Right lobe of liver (tissue), 6 donors: ENCODE measurements around the gene RRM1. TPM values are rescaled to one million over a fixed set of nuclear protein-coding genes. Genes with fewer than 3 reads are reported as not detected.
A peak's percentile ranks its signal among the peaks of the same experiment; 100 is the strongest.

Experiments
- ATAC-seq, 4 donors: fragments of 200-7000 bp; cut with Tn5 transposase; one replicate each; pipeline ENCODE4 v1.9.1; 2020; ENCODE audit warnings: mild to moderate bottlenecking in 4 of 4, moderate library complexity in 4 of 4
- DNase-seq, 3 donors: peaks; one replicate each; pipeline ENCODE4 v3.0.0-alpha.2; 2020
- H3K27ac ChIP-seq, 3 donors: fragments of 200-600 bp; one replicate each; pipeline ENCODE4 v1.8.0; 2022
- H3K27me3 ChIP-seq, 2 donors: fragments of 200-600 bp; one replicate each; pipeline ENCODE4 v1.8.0; 2022
- H3K36me3 ChIP-seq, 4 donors: fragments of 200-600 bp; sonication (generic) in 1 of 4; one replicate each; pipeline versions ENCODE4 v1.5.1 to v1.8.0; 2017 to 2022; ENCODE audit warnings: control low read depth in 1 of 4
- H3K4me1 ChIP-seq, 4 donors: fragments of 200-600 bp; sonication (generic) in 1 of 4; one replicate each; pipeline versions ENCODE4 v1.5.1 to v1.8.0; 2017 to 2022; ENCODE audit warnings: control low read depth in 1 of 4
- H3K4me3 ChIP-seq, 3 donors: fragments of 200-600 bp; one replicate each; pipeline ENCODE4 v1.8.0; 2022
- H3K9me3 ChIP-seq, 4 donors: fragments of 200-600 bp; sonication (generic) in 1 of 4; one replicate each; pipeline versions ENCODE4 v1.5.1 to v1.8.0; 2017 to 2022; ENCODE audit warnings: control low read depth in 1 of 4
- POLR2A ChIP-seq: fragments of 450-650 bp; IDR thresholded peaks from one replicate; pipeline ENCODE4 v1.6.1; 2017; ENCODE audit warnings: antibody characterized with exemption, mild to moderate bottlenecking
- WGBS: methylation state at CpG from one replicate; pipeline ENCODE4 v1.1.6; 2018; ENCODE audit warnings: low coverage, low lambda C conversion rate; ENCODE audit not compliant: insufficient coverage; ENCODE audit errors: missing lambda C conversion rate; 5-methylcytosine and 5-hydroxymethylcytosine counted together
- intact Hi-C, 2 donors: fragments of 100-400 bp; cut with DNase I; formaldehyde crosslinking; loops; one replicate each; pipeline versions ENCODE4 v1.11.2 to v1.14.1; 2022
- long read RNA-seq: library from polyadenylated mRNA; unstranded; transcript quantifications from one replicate; pipeline ENCODE4 v2.0.0, GENCODE V29; 2019
- total RNA-seq, 6 experiments: library from RNA; depleted of rRNA in 2 of 6; stranded (reverse); fragments of >200 nt in 2 of 6; fragmentation: NEBNext Ultra II Directional in 3 of 6; extraction: Animal tissue kit (Norgen Biotek cat#: 25700) in 3 of 6; gene quantifications; one replicate each; pipeline versions ENCODE4 v1.1.0 to v1.2.4, GENCODE V29; 2016 to 2023
- TF ChIP-seq, protein P1 (sequence below), 4 donors: fragments of 200-600 bp in 3 of 4; fragments of 450-650 bp in 1 of 4; IDR thresholded peaks; one replicate each; pipeline versions ENCODE4 v1.5.1 to v1.8.0; 2016 to 2022; ENCODE audit warnings: antibody characterized with exemption in 4 of 4, mild to moderate bottlenecking in 2 of 4
- donor health status: DM: no; HTN: yes; CAD: no.
- donor health status: DM: no; HTN: no; CAD: no.
- donor health status: DM: no; HTN: no; CAD: no.
- donor health status: DM: no; HTN: yes; CAD: no.
- donor health status: DM: no; HTN: yes; CAD: no.

Gene RRM1
- total RNA-seq: 10 to 100 TPM; 14.0 to 24.3 (median 16.7) TPM
- long read RNA-seq, partial matches to known transcripts: 1 of 2 reads
- long read RNA-seq, other reads (novel, unspliced or antisense): 1 of 2 reads

DNA sequence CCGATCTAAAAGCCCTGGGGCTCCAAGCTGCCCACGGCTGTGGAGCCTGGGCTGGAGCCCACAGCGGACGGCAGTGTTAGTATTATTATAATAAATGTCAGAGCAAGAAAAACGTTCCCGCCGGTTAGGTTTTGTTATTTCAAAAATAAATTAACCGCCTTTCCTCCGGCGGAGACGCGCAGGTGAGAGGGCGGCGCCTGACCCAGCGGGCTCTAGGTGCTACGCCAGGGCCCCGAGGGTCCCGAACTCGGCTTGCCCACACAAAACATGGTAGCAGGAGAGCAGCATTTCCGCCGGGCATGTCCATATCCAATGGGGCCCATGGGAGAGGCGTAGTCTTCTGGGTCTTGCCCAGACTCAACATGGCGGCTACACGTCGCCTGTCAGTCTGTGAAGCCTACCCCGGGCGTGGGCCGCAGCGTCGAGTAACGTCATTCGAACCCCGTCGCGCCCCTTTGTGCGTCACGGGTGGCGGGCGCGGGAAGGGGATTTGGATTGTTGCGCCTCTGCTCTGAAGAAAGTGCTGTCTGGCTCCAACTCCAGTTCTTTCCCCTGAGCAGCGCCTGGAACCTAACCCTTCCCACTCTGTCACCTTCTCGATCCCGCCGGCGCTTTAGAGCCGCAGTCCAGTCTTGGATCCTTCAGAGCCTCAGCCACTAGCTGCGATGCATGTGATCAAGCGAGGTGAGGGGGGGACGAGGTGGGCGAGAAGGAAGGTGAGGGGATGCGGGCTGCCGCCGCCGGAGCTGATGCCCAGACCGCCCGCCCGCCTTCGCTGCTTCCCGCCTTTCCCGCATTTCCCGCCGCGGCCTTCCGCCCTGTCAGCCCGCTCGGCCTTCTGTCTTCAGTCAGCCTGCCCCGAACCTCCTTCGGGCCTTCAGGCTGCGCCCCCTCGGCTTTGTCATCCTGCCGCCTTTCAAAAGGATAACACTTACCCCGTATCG is at the start of gene RRM1:
TSS of gene RRM1 (plus strand) at position 452 of the 944 bp plus-strand sequence. CDS start at position 666, 214 bp downstream.
- intact Hi-C loops: no loop called here
- WGBS: under 1% methylated on average over 61 of the region's 74 CpGs
- peak within 1 kb of the TSS; percentile 76 to 92 (median 87) for H3K27ac ChIP-seq
- no peaks in the 10 kb centered on the region for H3K9me3 ChIP-seq
- TF ChIP-seq, protein P1, sequence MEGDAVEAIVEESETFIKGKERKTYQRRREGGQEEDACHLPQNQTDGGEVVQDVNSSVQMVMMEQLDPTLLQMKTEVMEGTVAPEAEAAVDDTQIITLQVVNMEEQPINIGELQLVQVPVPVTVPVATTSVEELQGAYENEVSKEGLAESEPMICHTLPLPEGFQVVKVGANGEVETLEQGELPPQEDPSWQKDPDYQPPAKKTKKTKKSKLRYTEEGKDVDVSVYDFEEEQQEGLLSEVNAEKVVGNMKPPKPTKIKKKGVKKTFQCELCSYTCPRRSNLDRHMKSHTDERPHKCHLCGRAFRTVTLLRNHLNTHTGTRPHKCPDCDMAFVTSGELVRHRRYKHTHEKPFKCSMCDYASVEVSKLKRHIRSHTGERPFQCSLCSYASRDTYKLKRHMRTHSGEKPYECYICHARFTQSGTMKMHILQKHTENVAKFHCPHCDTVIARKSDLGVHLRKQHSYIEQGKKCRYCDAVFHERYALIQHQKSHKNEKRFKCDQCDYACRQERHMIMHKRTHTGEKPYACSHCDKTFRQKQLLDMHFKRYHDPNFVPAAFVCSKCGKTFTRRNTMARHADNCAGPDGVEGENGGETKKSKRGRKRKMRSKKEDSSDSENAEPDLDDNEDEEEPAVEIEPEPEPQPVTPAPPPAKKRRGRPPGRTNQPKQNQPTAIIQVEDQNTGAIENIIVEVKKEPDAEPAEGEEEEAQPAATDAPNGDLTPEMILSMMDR (IDR thresholded peaks at IDR 0.05): no peak
- TF ChIP-seq POLR2A: peak; percentile 56
- DNase-seq (peak; percentile 92 to 95 (median 94)), ATAC-seq (peak; percentile 95 to 99 (median 98))
- H3K36me3 ChIP-seq: no peaks in the 10 kb centered on the region
- H3K4me1 ChIP-seq: peaks cover 0 to 10% (median 1%) of the 10 kb centered on the region in 4 donors
- no peaks in the 10 kb centered on the region for H3K27me3 ChIP-seq
- peak within 1 kb of the TSS; percentile 72 to 81 (median 80) for H3K4me3 ChIP-seq

DNA sequence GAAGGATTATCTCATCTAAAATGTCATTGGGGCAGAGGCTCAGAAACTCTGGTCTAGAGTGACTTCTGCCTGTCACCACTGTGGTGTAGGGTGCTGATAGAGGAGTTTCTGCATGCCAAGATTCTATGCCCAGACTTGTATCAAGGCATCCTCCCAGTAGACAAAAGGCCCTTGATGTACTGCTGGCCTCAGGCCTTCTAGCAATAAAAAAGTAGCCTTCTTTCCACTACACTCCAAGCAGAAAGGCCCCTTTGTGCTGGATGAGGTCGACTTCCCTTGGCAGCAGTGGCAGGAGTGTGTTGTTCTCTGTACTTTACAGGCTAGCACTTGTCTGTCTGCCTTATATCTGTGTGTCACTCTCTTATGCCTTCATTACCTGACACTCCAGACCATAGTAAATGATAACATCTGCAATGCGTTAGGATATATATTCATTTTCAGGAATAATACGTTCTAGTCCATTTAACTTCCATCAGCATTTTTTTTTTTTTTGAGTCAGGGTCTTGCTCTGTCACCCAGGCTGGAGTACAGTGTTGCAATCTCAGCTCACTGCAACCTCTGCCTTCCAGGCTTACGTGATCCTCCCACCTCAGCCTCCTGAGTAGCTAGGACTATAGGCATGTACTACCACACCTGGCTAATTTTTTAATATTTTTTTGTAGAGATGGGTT is 49.5 kb upstream of the RRM1 start:
- 55% methylated on average over 4 of the region's 4 CpGs for WGBS
- Histone ChIP-seq H3K9me3 (no peaks in the 10 kb centered on the region), H3K27me3 (no peaks in the 10 kb centered on the region), H3K4me1 (peaks cover 0 to 23% (median 7%) of the 10 kb centered on the region in 4 donors), H3K36me3 (no peaks in the 10 kb centered on the region), H3K4me3 (no peak overlapping the region), H3K27ac (peak overlapping the region in 2 of 3 donors; percentile 5 to 51)
- intact Hi-C loops: no loop called here
- ATAC-seq: no peak
- DNase-seq: no peak
- TF ChIP-seq, protein P1 (IDR thresholded peaks at IDR 0.05): no peak
- no peak for TF ChIP-seq POLR2A

DNA sequence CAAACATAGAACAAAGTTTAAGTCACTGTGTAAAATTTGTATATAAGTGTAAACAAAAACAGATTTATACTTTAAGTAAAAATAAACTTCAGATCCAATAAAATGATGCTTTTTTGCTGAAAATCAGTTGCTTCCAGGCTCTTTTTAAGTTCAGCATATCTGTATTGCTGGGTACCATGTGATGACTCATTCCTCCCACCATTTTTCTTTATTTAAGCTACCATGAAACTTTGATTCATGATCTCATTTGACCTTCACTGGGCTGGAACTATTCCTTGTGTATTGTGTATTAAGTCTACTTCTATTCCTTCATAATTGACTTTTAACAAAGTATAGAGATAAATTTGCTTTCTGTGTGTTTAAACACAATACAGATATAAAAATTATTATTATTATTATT is 46.3 kb upstream of the RRM1 start:
- Histone ChIP-seq H3K4me3 (no peak overlapping the region), H3K27me3 (no peaks in the 10 kb centered on the region), H3K4me1 (peaks cover 0 to 19% (median 7%) of the 10 kb centered on the region in 4 donors), H3K36me3 (no peaks in the 10 kb centered on the region), H3K27ac (no peak overlapping the region), H3K9me3 (no peaks in the 10 kb centered on the region)
- ATAC-seq (no peak), DNase-seq (no peak)
- intact Hi-C loops: no loop called here
- TF ChIP-seq, protein P1 (IDR thresholded peaks at IDR 0.05): no peak
- TF ChIP-seq POLR2A: no peak

DNA sequence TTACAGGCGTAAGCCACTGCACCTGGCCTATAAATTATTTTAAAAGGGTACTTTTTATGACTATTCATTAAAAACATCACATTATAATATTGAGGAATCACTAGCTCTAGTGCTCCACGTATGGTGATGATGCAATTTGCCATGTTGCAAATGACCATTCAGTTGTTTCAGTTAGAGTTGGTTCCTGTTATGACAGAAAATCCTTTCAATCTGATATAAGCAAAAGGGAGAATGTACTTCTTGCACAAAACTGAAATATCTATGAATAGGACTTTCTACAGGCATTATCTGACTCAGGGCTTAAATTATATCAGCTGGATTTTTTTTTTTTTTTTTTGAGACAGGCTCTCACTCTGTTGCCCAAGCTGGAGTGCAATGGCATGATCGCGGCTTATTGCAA is 45.6 kb upstream of the RRM1 start:
- ATAC-seq: no peak
- TF ChIP-seq POLR2A: no peak
- TF ChIP-seq, protein P1 (IDR thresholded peaks at IDR 0.05): no peak
- 55% methylated on average over 3 of the region's 4 CpGs for WGBS

More for the DNA sequence above, 45.6 kb upstream of the RRM1 start:
- intact Hi-C loops: no loop called here
- Histone ChIP-seq H3K27me3 (no peaks in the 10 kb centered on the region), H3K4me3 (no peak overlapping the region), H3K36me3 (no peaks in the 10 kb centered on the region), H3K9me3 (no peaks in the 10 kb centered on the region), H3K27ac (no peak overlapping the region), H3K4me1 (peaks cover 0 to 13% (median 7%) of the 10 kb centered on the region in 4 donors)
- DNase-seq: no peak
